HG02763 (cell line): Measurements from ENCODE around the gene WNK2.

ENCODE experiments used
- ATAC-seq: cut with Tn5 transposase; IDR thresholded peaks from one replicate; pipeline ENCODE4 v1.9.1; 2021; ENCODE audit warnings: mild to moderate bottlenecking, moderate library complexity; ENCODE audit not compliant: unreplicated experiment

The WNK2 gene

DNA sequence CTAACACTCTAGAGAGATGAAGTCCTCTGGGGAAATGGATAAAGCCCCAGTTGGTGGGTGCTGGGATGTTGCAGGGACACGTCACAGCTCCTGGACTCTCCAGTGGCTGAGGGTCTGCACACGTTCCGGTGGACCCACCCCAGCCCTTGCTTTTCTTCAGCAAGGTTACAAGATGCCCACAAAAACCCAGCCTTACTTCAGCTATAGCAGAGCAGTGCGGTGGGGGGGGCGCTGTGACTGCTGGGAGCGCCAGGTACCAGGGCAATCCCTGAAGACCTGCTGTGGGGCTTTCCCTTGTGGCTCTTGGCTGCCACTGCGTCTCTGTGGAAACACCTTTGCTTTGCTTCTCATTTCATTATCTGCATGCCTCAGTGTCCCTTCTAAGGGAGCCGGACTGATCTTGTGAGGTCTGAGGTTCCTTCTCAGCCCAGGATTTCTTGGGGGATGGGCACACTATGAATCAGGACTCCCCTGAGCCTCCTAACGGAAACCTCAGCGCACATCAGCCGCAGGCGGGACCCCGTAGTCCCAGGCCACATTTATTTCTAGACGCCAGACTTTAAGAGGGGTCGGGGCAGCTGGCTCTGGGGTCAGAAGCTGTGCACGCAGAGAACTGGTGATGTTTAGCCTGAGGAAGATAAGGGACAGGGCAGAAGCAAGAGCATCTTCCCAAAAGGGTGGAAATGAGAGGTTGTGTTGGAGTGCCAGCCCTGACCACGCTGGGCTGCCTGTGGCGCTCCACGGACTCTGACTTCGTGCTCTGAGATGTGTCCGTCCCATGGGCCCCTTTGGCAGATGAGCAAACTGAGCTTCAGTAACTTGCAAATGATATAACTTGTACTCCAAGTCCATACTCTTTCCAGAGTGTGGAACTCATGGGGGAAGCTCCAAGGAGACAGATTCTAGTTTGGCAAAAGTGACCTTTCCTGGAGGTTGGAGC is 106.8 kb downstream of the WNK2 start:
- ATAC-seq: no peak

DNA sequence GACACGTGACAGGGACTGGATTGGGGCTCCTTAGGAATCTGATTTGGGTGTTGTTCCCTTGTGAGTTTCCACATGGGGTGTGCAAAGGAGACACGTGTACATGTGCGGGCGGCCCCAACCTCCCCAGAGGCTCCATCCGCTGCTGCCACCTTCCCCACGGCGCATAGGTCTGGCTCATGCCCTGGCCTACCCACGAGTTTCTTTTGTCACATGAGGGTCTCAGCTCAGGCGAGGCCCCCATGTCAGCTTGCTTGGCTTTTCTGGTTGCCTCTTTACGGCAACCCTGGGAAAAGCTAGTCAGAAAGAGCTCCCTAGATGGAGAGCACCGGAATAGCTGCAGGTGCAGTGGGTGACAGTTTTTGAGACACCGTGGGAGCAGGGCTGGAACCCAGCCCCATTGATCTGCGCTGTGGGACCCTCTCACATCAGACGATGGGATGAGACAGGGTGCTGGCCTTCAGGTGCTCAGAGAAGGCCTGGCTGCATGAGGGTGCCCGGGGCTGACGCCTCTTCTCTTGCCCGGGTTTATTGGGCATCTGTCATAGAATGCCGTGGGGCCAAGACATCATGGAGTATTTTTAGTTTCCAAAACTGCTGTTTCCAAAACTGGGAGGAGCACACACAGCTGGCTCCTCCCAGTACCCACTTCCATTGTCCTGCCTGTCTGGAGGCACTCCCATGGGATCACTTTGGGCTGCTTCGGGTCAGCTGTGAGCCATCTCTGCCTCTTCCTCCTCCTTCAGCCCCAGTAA is 107.8 kb downstream of the WNK2 start:
- no peak for ATAC-seq

GRCh38 chr9:93292288-93292615 is 108.3 kb downstream of the WNK2 start:
- ATAC-seq: no peak

DNA sequence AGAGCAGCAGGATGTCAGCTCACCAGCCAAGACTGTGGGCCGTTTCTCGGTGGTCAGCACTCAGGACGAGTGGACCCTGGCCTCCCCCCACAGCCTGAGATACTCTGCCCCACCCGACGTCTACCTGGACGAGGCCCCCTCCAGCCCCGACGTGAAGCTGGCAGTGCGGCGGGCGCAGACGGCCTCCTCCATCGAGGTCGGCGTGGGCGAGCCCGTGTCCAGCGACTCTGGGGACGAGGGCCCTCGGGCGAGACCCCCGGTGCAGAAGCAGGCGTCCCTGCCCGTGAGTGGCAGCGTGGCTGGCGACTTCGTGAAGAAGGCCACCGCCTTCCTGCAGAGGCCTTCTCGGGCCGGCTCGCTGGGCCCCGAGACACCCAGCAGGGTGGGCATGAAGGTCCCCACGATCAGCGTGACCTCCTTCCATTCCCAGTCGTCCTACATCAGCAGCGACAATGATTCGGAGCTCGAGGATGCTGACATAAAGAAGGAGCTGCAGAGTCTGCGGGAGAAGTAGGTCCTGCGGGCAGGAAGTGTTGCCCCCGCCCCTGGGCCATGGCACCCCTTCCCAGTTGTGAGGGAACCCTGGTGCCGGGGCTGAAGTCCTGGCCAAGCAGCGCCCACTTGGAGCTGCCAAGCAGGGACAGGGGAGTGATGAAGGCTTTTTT is 108.9 kb downstream of the WNK2 start:
- ATAC-seq: no peak

- no peak for ATAC-seq
Measured at GRCh38 chr9:93294011-93294410, 110.1 kb downstream of the WNK2 start.

GRCh38 chr9:93295031-93295430 is 111.1 kb downstream of the WNK2 start:
- no peak for ATAC-seq

- ATAC-seq: no peak
Measured at GRCh38 chr9:93295456-93296076, 111.6 kb downstream of the WNK2 start.

DNA sequence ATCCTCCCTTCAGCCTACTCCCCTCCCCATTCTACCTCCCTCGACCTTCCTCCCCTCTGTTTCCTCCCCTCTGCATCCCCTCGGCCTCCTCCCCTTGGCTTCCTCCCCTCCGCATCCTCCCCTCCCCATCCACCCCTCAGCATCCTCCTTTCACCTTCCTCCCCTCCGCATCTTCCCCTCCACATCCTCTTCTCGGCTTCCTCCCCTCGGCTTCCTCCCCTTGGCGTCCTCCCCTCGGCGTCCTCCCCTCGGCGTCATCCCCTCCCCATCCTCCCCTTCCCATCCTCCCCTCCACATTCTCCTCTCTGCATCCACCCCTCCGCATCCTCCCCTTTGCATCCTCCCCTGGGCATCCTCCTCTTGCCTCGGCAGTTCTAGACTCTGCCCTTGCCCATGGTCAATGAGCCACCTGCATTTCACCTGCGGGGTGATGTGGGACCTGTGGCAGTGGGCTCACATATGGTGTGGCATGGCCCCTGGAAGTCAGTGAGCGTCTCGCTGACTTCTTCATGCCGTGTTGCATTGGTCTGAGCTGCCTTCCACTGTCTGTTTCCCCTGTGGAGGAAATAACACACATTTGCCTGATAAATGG is 113.0 kb downstream of the WNK2 start:
- ATAC-seq: no peak

DNA sequence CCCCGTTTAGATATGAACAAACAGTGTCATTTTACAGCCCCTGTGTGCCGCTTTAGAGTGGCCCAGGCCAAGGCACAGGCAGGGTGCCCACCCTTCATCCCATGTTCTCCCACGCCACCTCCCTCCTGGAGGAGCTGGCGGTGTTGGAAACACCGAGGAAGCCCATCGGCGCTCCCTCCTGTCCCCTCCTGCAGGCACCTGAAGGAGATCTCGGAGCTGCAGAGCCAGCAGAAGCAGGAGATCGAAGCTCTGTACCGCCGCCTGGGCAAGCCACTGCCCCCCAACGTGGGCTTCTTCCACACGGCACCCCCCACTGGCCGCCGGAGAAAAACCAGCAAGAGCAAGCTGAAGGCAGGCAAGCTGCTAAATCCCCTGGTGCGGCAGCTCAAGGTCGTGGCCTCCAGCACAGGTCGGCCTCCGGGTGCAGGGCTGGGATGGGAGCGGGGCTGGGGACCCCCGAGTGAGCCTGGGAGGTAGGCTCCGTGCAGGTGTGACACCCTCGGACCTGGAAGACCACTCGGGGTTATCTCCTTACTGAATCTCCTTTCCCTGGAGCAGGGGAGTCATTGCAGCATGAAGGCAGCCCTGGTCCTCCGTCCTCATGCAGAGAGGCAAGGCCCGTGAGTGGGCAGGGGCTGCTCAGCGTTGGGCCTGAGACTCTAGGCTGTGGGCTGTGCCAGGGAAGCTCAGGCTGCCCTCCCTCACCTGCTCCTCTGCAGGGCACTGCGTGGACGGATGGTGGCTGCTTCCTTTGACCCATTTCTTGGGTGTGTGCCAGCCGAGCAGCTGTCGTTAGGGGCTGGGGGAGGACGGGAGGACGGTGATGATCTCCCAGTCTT is 113.9 kb downstream of the WNK2 start:
- ATAC-seq: no peak

GRCh38 chr9:93298498-93299417 is 114.8 kb downstream of the WNK2 start:
- ATAC-seq: no peak

DNA sequence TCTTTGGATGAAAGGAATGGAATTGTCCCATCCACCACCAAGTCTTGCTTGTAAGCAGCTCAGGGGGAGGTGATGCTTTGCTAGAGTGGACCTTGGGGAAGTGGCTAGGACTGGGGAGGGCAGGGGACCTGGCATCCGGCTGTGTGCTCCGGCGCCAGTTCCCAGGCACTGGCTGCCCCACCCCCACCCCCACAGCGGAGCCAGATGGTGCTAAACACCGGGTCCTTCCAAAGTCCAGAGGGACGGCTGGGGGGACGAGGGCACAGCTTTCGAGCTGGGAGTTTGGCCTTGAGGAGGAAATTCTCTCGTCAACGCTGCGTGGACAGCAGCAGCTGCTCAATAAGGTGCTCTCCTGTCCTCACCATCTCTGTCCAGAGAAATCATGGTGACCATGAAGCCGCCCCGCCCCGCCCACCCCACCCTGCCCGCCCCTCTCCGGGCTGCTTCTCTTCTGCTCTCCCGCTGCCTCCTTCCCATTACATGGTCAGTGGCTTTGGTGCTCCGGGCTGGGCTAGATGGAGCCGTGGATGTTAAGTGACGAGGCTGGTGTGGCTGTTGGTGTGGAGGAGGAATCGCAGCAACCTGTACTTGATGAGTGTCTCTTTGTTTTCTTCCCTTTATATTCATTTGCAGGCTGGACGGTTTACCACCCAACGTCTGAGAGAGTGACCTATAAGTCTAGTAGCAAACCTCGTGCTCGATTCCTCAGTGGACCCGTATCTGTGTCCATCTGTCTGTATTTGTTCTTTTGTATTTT is 115.7 kb downstream of the WNK2 start:
- ATAC-seq: no peak

DNA sequence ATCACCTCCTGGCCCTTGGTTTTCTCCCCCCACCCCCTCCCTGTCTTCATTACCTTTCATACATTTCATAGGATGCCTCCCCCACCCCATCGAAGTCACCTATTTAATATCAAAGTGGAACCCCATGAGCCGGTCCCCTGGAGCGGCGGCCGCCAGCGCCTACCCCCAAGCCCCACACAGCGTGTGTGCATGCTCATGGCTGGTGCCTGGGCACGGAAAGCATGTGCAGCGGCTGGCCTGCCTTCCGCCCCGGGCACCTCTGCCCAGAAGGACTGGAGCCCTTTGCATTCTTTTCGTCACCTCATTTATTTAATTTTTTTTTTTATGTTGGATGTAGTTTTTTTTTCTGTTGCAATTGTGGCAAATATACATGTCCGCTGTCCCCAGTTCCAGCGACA is 116.2 kb downstream of the WNK2 start:
- ATAC-seq: no peak

DNA sequence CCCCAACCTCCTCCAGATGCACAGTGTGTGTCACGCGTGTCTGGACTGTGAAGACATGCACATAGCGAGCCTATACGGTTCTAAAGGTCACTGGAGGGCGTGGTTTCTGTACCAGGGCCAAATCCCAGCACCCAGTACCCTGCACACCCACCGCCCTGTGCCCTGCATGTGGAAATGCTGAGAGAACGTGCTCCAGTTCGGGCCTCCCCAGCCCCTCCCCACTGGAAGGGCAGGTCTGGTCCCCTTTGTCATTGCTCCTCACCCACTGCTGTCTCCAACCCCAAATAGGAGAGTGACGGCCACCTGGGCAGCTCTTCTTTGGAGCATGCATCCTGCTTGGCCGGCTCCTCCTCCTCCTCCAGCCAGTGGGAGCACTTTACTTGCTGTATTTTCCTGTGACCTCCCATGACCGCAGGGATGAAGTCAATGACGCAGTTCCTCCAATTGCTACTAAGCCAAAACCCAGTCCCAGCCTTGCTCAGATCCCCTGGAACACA is 116.7 kb downstream of the WNK2 start:
- ATAC-seq: no peak

GRCh38 chr9:93301291-93301811 is 117.4 kb downstream of the WNK2 start:
- ATAC-seq: no peak

GRCh38 chr9:93301911-93302541 is 118.1 kb downstream of the WNK2 start:
- ATAC-seq: no peak

GRCh38 chr9:93302586-93303257 is 118.8 kb downstream of the WNK2 start:
- no peak for ATAC-seq
